NCI-H2227 (cell line): Measurements from ENCODE around the gene COL23A1.
"Not testable (repeated sequence)": the region's sequence is repeated elsewhere in the genome, so short reads cannot be mapped to it uniquely, and the experiment has no call there.

ENCODE experiments used
- DNase-seq: peaks from one replicate; lab custom pipeline; 2025; ENCODE audit not compliant: unreplicated experiment; lab: John Stamatoyannopoulos, UW

The COL23A1 gene

DNA sequence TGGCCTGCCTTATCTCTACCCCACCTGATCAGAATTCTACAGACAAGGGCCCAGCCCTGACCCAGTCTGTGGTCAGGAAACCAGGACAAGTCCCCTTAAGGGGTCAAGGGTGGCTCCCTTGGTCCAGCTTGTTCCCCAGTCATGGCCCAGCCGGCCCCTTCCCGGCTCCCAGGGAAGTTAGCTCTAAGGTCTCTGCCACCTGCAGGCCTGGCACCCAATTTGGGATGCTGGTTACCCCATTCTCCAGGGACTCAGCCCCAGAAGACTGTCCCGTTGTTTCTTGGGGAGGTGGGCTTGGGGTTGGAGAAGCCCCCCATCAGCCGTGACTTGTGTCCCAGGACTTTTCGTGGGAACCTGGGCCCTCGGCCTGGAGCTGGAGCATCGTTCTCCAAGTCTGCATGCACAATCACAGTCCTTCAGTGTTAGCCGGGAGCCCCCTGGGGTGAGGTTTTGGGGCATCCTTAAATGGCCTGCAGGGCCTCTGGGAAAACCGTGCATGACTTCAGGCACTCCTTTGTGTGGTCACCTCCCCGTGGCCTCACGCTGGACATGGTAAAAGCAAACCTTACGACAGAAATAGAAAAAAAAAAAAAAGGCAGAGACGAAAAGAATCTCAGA lies 206.8 kb downstream of the COL23A1 start:
- no peak for DNase-seq

DNA sequence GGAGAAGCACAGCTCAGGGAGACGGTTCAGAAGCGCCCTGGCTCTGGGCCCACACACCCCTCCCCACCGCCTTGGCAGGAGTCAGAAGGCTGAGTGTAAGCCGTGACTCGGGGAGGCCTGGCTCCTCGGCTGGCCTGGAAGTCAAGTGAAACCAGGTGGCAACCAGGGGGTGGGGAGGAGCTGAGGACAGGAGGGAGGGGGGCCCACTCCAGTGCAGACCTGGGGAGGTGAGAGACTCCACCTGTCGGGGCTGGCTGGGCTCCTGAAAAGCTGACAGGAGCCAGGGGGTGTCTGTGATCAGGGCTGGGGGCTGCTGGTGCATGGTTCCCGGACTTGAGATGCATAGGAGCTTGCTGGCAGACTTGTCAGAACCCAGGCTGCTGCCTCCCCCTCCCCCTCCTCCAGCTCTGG lies 207.4 kb downstream of the COL23A1 start:
- no peak for DNase-seq

DNA sequence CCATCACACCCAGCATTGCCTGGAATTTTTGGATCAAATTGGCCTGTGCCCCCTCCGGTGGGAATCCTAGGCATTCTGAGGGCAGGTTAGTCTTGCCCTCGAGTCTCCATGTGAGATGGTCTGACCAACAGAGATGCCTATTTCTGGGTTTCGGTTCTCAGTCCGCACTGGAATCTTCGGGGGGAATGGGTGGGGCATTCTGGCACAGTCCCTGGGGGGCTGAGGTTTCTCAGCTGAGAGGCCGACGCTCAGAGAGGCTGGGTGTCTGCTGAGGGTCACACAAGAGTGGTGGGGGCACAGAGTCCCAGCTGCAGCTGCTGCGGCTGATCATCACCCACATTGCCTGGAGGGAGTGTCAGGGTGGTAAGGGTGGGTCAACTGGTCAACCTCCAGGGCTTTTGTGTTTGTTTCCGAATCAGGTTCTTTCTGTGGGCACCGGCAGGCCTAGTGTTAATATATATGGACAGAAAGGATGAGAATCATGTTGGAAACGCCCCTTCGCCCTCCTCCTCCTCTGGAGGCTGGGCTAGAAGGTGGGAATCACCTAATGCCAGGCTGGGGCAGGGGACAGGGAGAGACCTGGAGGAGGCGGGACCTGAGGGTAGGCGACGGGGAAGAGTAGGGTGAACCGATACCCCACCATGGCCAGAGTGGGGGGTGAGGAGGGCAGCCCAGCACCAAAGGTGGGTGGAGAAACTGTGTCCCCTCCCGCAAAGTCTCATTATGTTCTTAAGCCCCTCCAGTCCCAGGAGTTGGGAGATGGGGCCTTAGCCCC lies 208.1 kb downstream of the COL23A1 start:
- DNase-seq, result no peak

DNA sequence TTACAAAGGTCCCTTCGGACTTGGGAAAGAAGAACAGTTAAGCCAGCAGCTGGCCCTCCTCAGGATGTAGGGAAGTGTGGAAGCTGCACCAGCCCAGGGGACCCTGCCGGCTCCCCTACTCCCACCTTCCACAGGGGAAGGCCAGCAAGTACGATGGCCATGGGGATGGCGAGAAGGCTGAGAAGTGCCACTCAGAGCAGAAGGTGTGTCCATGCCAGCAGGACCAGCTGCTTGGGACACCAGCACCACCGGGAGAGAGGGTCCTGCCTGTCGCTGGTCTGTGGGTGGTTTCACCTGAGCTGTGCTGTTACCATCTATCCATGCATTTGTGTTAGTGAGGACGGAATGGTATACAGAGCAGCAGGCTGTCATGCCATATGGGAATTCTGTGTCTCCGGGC lies 209.0 kb downstream of the COL23A1 start:
- no peak for DNase-seq

DNA sequence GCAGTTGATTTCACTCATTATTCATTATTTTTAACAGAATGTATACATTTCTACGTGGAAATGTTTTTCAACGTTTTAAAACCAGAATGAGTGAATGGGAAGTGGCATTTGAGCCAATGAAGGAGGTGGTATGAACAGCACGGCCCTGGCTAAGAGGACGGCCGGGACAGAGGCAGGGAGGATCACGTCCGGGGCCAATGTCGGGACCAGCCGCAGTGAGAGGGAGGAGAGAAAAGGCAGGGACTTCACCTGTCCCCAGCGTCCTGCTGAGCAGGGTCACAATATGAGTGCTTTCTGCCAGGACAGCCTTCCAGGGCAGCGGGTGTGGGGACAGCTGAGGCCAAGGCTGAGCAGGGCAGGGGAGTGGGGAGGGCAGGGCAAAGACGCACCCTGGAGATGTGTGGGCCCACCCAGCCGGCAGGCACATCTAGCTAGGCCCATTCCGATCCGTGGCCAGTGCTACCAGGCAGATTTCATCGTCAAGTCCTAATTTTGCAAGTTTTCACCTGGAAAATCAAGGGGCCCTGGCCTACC lies 209.6 kb downstream of the COL23A1 start:
- DNase-seq, result no peak

DNA sequence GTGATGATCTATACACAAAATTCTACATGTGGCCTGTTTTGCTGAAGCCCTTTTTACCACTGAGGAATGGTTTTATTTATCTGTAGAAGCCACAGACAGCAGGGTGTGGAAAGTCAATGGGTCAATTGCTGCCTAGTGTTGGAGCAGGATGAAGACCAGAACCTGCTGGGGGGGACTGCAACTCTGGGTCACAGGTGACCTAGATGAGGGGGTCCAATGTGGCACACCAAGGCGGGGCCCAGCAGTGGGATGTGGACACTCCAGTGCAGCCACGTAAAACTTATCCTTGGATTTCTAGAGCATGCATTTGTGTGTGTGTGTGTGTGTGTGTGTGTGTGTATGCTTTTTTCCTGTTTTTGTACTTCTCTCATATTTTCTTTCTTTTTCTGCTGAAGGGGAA lies 210.1 kb downstream of the COL23A1 start:
- DNase-seq, result no peak

DNA sequence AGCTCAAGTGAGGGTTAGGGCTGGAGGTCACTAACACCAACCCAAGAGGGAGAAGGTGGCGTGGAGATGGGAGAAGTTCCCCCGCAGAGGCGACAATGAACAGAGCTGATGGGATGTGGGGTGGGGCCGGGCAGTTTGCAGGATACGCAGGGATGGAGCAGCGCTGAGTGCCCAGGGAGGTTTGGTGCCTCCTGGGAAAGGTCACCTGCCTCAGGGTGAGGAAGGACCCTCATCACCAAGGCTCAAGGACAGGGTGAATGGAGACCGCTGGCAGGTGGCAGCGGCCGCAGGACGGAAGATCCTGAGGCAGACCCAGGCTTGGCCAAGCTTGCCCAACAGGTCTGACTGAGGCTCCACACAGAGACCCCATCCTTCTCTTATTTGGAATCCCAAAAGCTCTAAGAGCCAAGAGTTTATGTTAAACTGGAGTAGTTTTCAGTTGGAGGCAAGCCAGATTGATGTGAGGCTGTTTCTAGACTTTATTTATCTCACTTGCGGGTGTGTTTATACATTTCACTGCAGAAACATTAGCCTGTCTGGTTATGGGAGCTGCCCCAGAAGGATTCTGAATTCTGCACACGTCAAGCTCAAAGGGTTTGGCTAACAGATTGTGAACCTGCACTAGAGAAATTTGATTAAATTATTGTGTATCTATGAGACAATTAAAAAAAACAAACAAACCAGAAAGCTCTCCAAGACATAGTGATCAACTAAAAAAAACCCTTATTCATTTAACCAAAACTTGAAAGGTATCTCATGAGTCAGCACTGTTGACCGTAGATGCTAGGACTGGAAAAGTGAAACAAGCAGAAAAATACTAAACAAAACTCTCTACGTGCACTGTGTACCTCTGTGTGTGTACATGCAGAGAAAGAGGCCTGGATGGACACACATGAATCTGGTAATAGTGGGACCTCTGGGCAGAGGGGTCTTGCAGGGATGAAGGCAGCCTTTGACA lies 211.4 kb downstream of the COL23A1 start:
- no peak for DNase-seq

DNA sequence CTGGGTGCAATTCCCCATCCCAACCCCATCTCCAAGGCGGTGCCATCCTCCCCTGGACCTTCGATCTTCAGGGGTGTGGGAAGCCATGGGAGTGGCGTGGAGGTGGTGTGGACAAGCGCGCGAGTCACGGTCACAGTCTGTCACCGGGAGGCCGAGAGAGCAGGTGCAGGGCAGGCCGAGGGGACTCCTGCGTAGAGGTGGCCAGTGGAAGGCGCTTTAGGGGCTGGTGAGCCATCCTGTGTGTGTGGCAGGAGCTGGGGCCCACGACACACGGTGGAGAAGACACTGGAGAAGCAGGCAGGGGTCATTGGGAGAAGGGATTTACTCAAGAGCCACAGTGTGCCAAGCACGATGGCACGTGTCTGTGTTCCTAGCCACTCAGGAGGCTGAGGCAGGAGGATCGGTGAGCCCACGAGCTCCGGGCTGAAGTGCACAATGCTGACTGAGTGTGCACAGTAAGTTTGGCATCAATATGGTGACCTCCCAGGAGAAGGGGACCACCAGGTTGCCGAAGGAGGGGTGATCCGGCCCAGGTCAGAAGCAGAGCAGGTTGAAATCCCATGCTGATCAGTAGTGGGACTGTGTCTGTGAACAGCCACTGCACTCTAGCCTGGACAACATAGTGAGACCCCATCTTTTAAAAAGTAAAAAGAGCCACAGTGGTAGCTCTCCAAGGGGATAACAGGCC lies 212.5 kb downstream of the COL23A1 start:
- no peak for DNase-seq

DNA sequence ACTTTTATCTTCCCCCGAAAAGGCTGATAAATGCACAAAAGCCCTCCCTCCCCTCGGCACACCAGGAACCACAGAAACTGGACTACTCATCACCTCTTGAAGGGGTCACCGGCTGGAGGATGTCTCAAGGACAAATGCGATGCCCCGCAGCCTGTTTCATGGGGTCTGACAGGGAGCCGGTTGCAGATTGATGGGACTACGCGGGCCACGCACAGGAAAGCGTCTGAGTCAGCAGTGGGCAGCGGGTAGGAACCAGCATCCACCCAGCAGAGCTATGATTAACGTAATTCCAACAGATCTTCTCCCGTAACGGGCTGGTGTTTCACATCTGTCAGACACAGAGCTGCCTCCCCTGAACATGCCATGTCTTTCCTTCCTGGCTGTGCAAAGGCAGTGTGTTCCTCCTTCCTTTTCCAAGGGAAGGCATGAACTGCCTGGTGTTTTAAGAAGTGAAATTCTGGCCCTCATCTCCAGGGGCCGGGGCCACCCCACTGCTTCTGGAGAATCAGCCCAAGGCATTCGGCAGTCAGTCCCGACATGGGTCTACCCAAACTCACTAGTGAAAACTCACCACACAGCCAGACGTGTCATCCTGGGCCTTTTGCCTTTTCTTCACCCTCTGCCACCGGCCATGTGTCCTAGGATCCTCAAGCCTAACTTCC lies 213.1 kb downstream of the COL23A1 start:
- DNase-seq, result no peak

DNA sequence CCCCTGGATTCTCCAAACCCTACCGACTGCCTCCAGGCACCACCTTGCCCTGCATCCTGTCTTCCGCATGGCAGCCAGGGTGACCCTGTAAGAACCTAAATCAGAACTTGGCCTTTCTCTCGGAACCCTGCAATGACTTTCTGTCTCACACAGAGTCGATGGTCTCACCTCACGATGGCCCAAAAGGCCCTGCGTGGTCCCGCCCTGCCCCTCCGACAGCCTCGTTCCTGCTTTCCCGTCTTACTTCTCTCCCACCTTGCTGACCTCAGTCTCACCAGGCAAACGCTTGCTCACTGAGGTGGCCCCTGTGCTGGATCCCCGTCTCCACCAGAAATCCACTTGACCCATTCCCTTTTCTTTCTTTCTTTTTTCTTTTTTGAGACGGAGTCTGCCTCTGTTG lies 214.8 kb downstream of the COL23A1 start:
- DNase-seq, result no peak

DNA sequence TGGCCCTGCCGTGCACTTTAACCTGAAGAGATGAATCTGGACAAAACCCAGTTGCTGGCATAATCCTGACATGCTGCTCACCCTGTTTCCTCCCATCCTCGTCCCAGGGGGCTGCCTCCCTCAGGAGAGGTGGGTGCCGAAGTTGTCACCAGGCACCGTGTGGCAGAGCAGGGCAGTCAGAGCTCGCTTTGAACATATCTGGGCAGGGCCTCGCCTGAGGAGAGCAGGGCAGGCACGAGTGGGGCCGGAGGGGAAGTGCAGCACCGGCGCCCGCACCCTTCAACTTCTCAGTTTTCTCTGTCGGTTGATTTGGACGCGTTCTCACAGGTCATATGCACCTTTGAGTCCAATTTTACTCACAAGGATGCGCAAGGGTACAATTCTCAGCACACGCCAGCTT lies 216.5 kb downstream of the COL23A1 start:
- DNase-seq, result no peak

DNA sequence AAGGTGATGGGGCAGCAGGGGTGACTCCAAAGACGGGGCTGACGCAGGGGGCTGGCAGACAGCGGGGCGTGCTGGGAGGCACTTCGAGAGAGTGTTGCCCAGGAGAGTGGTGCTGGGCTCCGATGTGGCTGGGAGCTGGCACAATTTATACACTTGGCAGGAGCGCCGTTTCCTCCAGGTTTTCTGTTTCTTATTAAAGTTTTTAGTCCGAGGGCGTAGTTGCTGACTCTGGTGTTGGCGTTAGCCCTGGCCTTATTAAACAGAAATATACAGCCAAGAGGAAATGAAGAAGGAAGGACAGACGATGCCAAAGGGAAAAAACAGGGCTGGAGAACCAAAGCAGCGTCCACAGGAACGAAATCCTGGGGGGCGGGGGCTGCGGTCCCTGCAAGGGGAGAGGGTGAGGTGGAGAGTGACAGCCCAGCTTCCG lies 218.0 kb downstream of the COL23A1 start:
- no peak for DNase-seq

DNA sequence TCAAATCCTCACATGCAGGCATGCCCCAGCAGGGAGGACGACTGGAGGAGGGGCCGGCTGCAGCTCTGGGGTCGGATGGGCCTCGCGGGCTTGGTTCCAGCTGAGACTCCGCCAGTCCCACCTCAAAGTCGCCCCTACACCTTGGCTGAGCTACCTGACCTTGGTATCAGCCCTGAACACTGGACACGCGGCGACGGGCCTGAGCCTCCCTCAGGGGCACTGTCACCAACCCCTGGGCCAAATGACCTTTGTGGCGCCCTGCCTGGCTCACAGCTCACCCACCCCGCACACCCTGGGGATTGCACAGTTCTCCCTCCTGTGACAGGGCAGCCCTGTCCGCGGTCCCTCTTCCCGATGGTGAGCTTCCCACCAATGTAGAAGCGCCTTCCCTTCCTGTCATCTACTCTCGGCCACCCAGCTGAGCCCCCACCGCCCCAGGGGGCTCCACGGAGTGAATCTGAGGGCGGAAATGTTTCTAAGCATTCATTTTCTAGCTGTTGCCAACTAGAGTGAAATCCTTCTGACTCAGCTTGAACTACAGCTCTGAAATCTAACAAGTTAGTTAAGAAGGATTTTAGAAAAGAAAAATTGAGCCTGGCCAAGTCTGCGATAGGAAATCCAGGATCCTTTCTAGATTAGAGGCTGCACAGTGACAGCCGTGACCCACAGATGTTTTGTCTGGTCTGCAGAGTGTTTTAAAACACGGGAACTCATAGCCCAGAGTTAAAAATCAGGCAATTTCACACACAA lies 218.7 kb downstream of the COL23A1 start:
- DNase-seq, result no peak

DNA sequence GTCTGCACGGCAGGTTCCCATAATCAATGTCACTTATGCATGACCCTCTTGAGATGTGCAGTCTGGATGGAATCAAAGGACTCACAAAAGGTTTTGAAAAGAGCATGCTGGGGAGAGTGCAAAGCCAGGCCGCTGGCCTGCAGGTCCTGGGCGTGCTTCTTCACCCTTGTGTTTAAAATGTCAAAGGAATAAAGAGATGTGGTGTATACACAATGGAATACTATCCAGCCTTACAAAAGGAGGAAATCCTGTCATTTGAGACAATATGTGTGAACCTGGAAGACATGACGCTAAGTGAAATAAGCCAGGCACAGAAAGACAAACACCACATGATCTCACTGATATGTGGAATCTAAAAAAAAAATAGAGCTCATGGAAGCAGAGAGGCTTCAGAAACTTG lies 220.1 kb downstream of the COL23A1 start:
- DNase-seq, result no peak

DNA sequence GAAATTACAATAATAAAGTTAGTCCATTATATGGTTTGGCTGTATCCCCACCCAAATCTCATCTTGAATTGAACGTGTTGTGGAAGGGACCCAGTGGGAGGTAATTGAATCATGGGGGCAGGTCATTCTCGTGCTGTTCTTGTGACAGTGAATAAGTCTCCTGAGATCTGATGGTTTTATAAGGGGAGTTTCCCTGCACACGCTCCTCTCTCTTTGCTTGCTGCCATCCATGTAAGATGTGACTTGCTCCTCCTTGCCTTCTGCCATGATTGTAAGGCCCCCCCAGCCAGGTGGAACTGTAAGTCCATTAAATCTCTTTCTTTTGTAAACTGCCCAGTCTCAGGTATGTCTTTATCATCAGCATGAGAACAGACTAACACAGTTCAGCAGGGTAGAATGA lies 220.7 kb downstream of the COL23A1 start:
- DNase-seq, result not testable (repeated sequence)

DNA sequence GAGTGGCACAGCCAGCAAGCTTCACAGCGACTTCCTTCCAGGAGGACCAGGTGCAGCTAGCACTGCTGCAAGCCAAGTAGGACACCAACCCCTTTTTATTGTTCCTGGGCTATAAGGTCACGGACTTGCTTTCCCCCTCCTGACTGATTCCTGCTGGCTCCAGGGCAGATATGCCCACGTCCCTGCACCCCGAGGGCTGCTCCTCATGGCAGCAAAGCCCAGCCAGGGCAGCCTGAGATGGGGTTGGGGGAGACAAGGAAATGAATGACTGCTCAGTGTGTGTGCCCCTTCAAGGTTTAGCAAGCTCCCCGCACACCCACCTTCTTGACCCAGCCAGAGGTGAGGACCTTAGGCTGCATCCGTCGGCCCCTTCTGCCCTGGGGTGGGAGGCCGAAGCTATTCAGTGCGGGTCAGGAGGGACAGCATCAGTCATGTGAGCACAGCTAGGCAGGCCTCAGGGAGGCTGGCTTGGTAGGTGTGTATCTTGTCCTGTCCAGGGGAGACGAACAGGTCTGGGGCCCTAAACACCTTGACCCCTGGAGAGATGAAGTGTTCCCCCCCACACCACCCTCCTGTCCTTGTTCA lies 221.4 kb downstream of the COL23A1 start:
- DNase-seq, result no peak

DNA sequence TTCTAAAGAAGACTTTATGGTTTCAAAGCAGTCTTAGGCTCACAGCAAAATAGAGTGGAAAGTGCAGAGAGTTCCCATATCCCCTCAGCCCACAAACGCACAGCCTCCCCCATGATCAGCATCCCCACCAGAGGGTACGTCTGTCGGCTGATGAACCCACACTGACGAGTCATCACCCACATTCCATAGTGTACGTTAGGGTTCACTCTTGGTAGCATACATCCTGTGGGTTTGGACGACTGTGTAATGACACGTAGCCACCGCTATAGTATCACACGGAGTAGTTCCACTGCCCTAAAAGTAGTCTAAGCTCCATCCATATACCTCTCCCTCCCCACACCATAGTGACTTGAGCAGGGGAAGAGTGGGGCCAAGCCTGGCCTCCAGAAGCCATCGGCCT lies 221.9 kb downstream of the COL23A1 start:
- DNase-seq, result no peak

DNA sequence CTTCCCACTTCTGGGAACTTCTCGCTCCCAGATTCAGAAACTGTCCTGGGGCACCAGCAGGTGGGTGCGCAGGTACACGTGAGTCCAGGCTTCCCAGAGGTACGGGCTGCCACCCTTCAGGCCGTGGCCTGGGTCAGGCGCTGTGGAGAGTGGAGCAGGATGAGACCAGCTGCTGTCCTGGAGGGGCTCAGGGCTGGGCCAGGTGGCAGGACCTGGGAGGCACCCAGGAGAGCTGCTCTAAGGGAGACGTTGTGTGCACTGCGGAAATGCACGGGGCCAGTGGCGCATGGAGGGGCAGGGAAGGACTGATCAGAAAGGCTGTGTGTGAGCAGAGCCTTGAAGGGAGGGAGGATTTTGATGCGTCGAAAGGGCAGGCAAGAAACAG lies 222.5 kb downstream of the COL23A1 start:
- DNase-seq, result no peak

DNA sequence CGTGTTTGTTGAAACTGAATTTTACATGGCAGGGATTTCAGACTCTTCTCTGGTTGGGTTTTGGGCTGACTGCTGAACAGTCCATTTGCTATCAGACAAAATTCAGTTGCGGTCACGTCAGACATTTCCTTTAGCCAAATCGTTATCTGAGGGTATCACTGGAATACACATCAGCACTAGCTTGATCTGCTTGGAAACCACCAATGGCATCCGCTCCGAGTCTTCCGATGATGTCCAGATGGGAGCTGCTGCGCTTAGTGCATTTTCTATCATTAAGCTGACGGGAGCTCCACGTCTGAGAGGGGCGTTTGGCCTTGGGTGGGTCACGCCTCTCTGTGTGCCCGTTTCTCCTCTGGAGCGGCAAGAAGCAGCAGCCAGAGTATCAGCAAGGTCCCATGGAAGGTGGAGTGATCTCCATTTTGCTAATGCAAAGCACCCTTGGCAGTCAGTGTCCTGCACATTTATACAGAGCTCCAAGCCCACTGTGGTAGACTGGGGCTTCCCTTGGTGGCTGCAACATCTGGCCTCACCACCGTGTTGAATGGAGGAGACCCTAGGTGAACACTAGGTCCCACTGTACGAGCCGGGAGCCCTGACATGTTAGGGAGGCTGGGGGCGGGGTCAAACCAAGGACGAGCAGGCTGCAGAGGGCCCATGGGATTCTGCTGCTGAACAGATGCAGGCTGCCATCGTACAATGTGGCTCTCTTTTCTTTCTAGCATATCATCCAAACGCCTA lies 223.0 kb downstream of the COL23A1 start:
- no peak for DNase-seq
